Measurements from ENCODE around the gene PPFIA3.
A peak's percentile ranks its signal among the peaks of the same experiment; 100 is the strongest.

The PPFIA3 gene

DNA sequence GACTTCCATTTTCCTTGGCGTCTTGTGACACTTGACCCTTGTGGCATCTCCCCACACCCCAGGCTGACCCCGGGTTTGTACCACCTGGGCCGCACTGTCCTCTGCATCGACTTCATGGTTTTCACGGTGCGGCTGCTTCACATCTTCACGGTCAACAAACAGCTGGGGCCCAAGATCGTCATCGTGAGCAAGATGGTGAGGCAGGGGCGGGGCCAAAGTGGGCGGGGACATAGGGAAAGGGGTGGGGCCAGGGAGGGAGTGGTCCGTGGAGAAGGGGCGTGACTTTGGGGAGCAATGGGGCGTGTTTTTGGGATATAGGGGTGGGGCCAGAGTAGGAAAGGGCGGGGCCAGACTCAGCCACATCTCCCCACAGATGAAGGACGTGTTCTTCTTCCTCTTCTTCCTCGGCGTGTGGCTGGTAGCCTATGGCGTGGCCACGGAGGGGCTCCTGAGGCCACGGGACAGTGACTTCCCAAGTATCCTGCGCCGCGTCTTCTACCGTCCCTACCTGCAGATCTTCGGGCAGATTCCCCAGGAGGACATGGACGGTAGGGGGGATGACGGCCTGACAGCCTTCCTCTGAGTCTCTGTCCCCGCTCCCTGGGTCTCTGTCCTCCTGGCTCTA, 81.0 kb downstream of the PPFIA3 start:
- H3K4me3 ChIP-seq (replicated peaks in 1 of 2; ENCODE audit: low read depth in 2 of 2, low read length in 2 of 2), result no peak overlapping the region
- TF ChIP-seq, protein P1, sequence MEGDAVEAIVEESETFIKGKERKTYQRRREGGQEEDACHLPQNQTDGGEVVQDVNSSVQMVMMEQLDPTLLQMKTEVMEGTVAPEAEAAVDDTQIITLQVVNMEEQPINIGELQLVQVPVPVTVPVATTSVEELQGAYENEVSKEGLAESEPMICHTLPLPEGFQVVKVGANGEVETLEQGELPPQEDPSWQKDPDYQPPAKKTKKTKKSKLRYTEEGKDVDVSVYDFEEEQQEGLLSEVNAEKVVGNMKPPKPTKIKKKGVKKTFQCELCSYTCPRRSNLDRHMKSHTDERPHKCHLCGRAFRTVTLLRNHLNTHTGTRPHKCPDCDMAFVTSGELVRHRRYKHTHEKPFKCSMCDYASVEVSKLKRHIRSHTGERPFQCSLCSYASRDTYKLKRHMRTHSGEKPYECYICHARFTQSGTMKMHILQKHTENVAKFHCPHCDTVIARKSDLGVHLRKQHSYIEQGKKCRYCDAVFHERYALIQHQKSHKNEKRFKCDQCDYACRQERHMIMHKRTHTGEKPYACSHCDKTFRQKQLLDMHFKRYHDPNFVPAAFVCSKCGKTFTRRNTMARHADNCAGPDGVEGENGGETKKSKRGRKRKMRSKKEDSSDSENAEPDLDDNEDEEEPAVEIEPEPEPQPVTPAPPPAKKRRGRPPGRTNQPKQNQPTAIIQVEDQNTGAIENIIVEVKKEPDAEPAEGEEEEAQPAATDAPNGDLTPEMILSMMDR (IDR thresholded peaks at IDR 0.05; ENCODE audit: low read depth, low read length), result no peak
- DNase-seq (ENCODE audit: low read depth in 2 of 2), result peak; percentile 15 to 25
